ENCODE data around the gene GRPEL1. TPM values are rescaled to one million over a fixed set of nuclear protein-coding genes. Genes with fewer than 3 reads are reported as not detected.

Gene GRPEL1
- total RNA-seq, 1 donor from 2014 or later, result 11.0 TPM

DNA sequence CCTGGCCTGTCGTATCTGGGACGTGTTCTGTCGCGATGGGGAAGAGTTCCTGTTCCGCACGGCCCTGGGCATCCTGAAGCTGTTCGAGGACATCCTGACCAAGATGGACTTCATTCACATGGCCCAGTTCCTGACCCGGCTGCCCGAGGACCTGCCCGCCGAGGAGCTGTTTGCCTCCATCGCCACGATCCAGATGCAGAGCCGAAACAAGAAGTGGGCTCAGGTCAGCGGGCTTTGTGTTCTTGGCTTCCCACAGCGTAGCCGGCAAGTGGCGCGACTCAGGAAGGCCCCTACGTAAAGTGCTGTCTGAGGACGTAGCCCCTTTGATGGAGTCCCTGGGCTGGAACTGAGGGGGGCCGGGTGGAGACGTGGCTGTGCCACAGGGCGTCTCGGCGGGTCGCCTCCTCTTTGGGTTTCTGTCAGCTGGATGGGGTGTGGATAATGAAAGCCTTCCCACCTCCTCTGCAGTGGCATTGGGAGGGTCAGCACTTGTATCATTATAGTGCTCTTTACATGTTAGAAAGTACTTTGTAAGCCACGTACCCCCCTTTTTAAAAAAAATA, 42.7 kb downstream of the GRPEL1 start:
- H3K36me3 ChIP-seq, result peaks cover 0 to 38% of the 10 kb centered on the region in 2 donors
- H3K27me3 ChIP-seq, result no peaks in the 10 kb centered on the region
- TF ChIP-seq POLR2AphosphoS5 (IDR thresholded peaks at IDR 0.05; ENCODE audit: insufficient read depth in 1 of 2, low read depth in 1 of 2), result no peak
- no peak for TF ChIP-seq POLR2A (IDR thresholded peaks at IDR 0.05)
- TF ChIP-seq, protein P1, sequence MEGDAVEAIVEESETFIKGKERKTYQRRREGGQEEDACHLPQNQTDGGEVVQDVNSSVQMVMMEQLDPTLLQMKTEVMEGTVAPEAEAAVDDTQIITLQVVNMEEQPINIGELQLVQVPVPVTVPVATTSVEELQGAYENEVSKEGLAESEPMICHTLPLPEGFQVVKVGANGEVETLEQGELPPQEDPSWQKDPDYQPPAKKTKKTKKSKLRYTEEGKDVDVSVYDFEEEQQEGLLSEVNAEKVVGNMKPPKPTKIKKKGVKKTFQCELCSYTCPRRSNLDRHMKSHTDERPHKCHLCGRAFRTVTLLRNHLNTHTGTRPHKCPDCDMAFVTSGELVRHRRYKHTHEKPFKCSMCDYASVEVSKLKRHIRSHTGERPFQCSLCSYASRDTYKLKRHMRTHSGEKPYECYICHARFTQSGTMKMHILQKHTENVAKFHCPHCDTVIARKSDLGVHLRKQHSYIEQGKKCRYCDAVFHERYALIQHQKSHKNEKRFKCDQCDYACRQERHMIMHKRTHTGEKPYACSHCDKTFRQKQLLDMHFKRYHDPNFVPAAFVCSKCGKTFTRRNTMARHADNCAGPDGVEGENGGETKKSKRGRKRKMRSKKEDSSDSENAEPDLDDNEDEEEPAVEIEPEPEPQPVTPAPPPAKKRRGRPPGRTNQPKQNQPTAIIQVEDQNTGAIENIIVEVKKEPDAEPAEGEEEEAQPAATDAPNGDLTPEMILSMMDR (IDR thresholded peaks at IDR 0.05), result no peak
- intact Hi-C loops (cut with DNase I), result no loop called here
- no peak for DNase-seq (ENCODE audit: extremely low spot score in 2 of 2)
- H3K27ac ChIP-seq, result no peak overlapping the region
- no peaks in the 10 kb centered on the region for H3K4me1 ChIP-seq
- H3K9me3 ChIP-seq, result no peaks in the 10 kb centered on the region
- H3K4me3 ChIP-seq, result no peak overlapping the region

DNA sequence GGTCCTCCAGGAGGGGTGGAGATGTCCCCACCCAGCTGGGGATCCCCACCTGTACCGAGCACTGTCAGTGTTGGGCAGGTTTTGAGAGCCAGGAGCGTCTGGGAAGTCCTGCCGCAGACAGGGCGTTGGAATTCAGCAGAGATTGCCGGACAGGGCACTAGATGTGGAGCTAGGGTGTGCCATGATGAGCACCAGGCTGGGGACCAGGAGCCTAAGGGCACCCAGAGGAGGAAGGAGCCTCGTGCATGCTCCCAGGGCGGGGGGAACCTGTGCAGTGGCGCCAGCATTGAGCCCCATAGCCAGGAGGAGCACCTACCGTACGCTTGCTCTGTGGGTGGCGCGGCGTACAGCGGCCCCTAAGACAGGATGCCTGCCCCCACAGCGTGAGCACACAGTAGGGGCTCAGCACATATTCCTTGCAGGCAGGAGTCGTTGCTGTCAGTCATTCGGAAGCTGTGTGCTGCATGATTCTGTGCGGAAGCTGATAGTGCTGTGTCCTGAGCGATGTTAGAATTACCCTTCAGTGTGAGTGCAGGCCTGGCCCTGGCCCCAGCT, 43.5 kb downstream of the GRPEL1 start:
- no peaks in the 10 kb centered on the region for H3K4me1 ChIP-seq
- no peak for DNase-seq (ENCODE audit: extremely low spot score in 2 of 2)
- H3K27me3 ChIP-seq, result no peaks in the 10 kb centered on the region
- no peak overlapping the region for H3K27ac ChIP-seq
- H3K36me3 ChIP-seq, result peaks cover 0 to 32% of the 10 kb centered on the region in 2 donors
- intact Hi-C loops (cut with DNase I), result no loop called here
- H3K9me3 ChIP-seq, result no peaks in the 10 kb centered on the region
- TF ChIP-seq POLR2AphosphoS5 (IDR thresholded peaks at IDR 0.05; ENCODE audit: insufficient read depth in 1 of 2, low read depth in 1 of 2) (no peak), POLR2A (IDR thresholded peaks at IDR 0.05) (no peak)
- TF ChIP-seq, protein P1 (IDR thresholded peaks at IDR 0.05), result no peak
- H3K4me3 ChIP-seq, result no peak overlapping the region

DNA sequence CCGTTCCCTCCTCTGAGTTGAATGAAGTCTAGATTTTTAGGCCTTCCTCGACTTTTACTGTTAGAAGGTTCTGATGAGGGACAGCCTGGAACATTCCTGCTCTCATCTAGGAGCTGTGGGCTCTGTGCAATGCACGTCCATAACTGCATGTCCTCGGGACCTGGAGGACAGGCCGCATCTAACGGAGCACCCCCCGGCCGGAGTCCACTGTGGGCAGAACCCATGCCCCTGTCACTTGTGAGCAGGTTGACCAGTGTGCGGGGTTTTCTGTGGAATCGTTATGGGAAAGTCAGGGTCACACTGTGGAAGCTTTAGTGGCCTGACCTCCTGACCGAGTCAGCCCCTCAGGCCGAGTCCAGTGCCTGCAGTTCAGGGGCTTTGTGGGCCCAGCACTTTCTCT, 44.0 kb downstream of the GRPEL1 start:
- H3K27me3 ChIP-seq, result no peaks in the 10 kb centered on the region
- H3K27ac ChIP-seq, result no peak overlapping the region
- peaks cover 0 to 32% of the 10 kb centered on the region in 2 donors for H3K36me3 ChIP-seq
- no peak for TF ChIP-seq POLR2AphosphoS5 (IDR thresholded peaks at IDR 0.05; ENCODE audit: insufficient read depth in 1 of 2, low read depth in 1 of 2)
- TF ChIP-seq, protein P1 (IDR thresholded peaks at IDR 0.05), result no peak
- H3K4me3 ChIP-seq, result no peak overlapping the region
- intact Hi-C loops (cut with DNase I), result no loop called here
- H3K4me1 ChIP-seq, result no peaks in the 10 kb centered on the region
- no peaks in the 10 kb centered on the region for H3K9me3 ChIP-seq
- DNase-seq (ENCODE audit: extremely low spot score in 2 of 2), result no peak

DNA sequence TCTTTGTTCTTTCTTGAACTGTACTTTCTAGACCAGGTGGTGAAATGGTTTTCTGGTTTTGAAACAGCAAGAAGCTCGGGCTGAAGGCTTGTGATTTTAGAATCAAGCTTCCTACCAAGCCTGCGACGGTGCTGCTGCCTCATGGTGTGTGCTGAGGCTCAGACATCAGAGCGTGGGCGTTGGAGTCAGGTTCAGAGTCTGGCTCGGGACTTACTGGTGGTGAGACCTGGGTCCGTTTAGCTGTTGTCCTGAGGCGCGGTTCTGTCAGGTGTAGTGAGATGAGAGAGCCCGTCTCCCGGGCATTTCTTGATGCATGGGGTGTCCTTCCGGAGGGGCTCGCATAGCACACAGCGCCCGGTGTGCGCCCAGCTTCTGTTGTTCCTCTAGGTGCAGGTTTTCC, 44.4 kb downstream of the GRPEL1 start:
- Histone ChIP-seq H3K4me3 (no peak overlapping the region), H3K9me3 (no peaks in the 10 kb centered on the region), H3K27ac (no peak overlapping the region), H3K4me1 (no peaks in the 10 kb centered on the region), H3K36me3 (peaks cover 0 to 36% of the 10 kb centered on the region in 2 donors), H3K27me3 (no peaks in the 10 kb centered on the region)
- intact Hi-C loops (cut with DNase I), result no loop called here
- no peak for DNase-seq (ENCODE audit: extremely low spot score in 2 of 2)
- TF ChIP-seq POLR2AphosphoS5 (IDR thresholded peaks at IDR 0.05; ENCODE audit: insufficient read depth in 1 of 2, low read depth in 1 of 2) (no peak), POLR2A (IDR thresholded peaks at IDR 0.05) (no peak)
- TF ChIP-seq, protein P1 (IDR thresholded peaks at IDR 0.05), result no peak

DNA sequence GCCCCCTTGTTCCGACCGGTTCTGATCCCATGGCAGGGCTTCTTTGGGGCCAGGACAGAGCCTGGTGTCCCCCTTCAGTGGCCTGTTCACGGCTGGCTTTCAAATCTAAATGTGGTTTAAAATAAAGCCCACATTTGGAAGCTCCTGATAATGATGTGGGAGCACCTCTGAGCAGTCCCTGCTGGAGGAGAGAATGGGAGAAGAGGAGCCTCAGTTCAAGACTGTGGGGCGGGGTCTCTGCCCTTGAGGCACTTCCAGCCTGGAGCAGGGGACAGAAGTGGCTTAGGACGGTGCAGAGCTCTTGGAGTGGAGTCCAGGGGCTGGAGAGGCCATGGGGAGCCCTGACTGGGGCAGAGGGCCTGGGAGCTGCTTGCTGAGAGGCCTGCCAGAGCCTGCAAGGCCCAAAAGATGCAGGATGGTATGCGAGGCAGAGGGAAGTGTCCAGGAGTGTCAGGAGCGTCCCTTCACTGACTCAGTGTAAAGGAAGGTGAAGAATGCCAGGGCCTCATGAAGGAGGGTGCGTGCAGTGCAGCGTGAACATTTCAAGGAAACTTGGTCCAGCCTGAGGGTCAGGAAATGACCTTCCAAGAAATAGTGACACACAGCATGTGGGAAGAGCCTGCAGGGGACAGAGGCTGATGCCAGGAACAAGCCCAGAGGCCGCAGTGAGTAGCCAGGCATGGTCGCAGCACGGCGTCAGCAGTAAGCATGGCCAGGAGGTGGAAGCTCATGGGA, 45.8 kb downstream of the GRPEL1 start:
- TF ChIP-seq, protein P1 (IDR thresholded peaks at IDR 0.05), result no peak
- TF ChIP-seq POLR2A (IDR thresholded peaks at IDR 0.05), result no peak
- TF ChIP-seq POLR2AphosphoS5 (IDR thresholded peaks at IDR 0.05; ENCODE audit: insufficient read depth in 1 of 2, low read depth in 1 of 2), result no peak
- Histone ChIP-seq H3K36me3 (peaks cover 0 to 42% of the 10 kb centered on the region in 2 donors), H3K9me3 (no peaks in the 10 kb centered on the region), H3K27ac (no peak overlapping the region), H3K27me3 (no peaks in the 10 kb centered on the region), H3K4me3 (no peak overlapping the region), H3K4me1 (no peaks in the 10 kb centered on the region)
- DNase-seq (ENCODE audit: extremely low spot score in 2 of 2), result no peak
- intact Hi-C loops (cut with DNase I), result no loop called here

All from vagina (tissue), 2 donors.